LNCaP clone FGC (cell line): ENCODE results near the gene KIRREL3.

Experiments used
- DNase-seq: peaks from one replicate; pipeline ENCODE4 v3.0.0-alpha.2; 2011; ENCODE audit warnings: low read depth
- H3K4me3 ChIP-seq: 2 replicates; pipeline ENCODE4 v1.5.1; 2011; ENCODE audit warnings: mild to moderate bottlenecking, low read depth, low read length, control low read depth
- CTCF ChIP-seq: IDR thresholded peaks from 2 replicates; pipeline ENCODE4 v1.5.1; 2012; ENCODE audit warnings: mild to moderate bottlenecking; ENCODE audit not compliant: control insufficient read depth, insufficient read depth; ENCODE audit errors: extremely low read depth

The KIRREL3 gene

GRCh38 chr11:126636911-126637794 lies 363.4 kb downstream of the KIRREL3 start:
- DNase-seq = no peak
- no peak overlapping the region for H3K4me3 ChIP-seq
- no peak for TF ChIP-seq CTCF

GRCh38 chr11:126635511-126635910 lies 365.1 kb downstream of the KIRREL3 start:
- no peak overlapping the region for H3K4me3 ChIP-seq
- no peak for TF ChIP-seq CTCF
- DNase-seq = no peak

GRCh38 chr11:126634963-126635362 lies 365.6 kb downstream of the KIRREL3 start:
- no peak overlapping the region for H3K4me3 ChIP-seq
- no peak for DNase-seq
- TF ChIP-seq CTCF = no peak

- no peak for TF ChIP-seq CTCF
- no peak for DNase-seq
- H3K4me3 ChIP-seq = no peak overlapping the region
These were observed 367.2 kb downstream of the KIRREL3 start for GRCh38 chr11:126633330-126633729.

GRCh38 chr11:126630893-126631798 lies 369.4 kb downstream of the KIRREL3 start:
- TF ChIP-seq CTCF = no peak
- DNase-seq = no peak
- H3K4me3 ChIP-seq = no peak overlapping the region

GRCh38 chr11:126630488-126630887 lies 370.1 kb downstream of the KIRREL3 start:
- no peak for DNase-seq
- TF ChIP-seq CTCF = no peak
- no peak overlapping the region for H3K4me3 ChIP-seq
